Fibroblast of skin of abdomen (primary cell): Measurements from ENCODE around the gene PDE1C.
A peak's percentile ranks its signal among the peaks of the same experiment; 100 is the strongest.

ENCODE experiments used
- DNase-seq: peaks from one replicate; pipeline ENCODE4 v3.0.0-alpha.2; 2013

Gene PDE1C

GRCh38 chr7:31825576-31825975, 244.6 kb downstream of the PDE1C start:
- DNase-seq: no peak

GRCh38 chr7:31819031-31819430, 251.2 kb downstream of the PDE1C start:
- no peak for DNase-seq

GRCh38 chr7:31816810-31817209, 253.4 kb downstream of the PDE1C start:
- no peak for DNase-seq

- no peak for DNase-seq
Measured at GRCh38 chr7:31815796-31816195, 254.4 kb downstream of the PDE1C start.

- no peak for DNase-seq
Measured at GRCh38 chr7:31814187-31814586, 256.0 kb downstream of the PDE1C start.

- peak; percentile 65 for DNase-seq
Measured at GRCh38 chr7:31811650-31812461, 258.4 kb downstream of the PDE1C start.

- no peak for DNase-seq
Measured at GRCh38 chr7:31805209-31805818, 264.9 kb downstream of the PDE1C start.

- no peak for DNase-seq
Measured at GRCh38 chr7:31796375-31796774, 273.8 kb downstream of the PDE1C start.

- DNase-seq: no peak
Measured at GRCh38 chr7:31794851-31795344, 275.3 kb downstream of the PDE1C start.

GRCh38 chr7:31791881-31792280, 278.3 kb downstream of the PDE1C start:
- DNase-seq: peak; percentile 37

- DNase-seq: no peak
Measured at GRCh38 chr7:31788883-31789680, 281.1 kb downstream of the PDE1C start.

GRCh38 chr7:31788445-31788844, 281.8 kb downstream of the PDE1C start:
- DNase-seq: no peak

GRCh38 chr7:31786326-31786725, 283.9 kb downstream of the PDE1C start:
- no peak for DNase-seq

GRCh38 chr7:31785101-31785500, 285.1 kb downstream of the PDE1C start:
- DNase-seq: no peak

GRCh38 chr7:31783221-31783620, 287.0 kb downstream of the PDE1C start:
- DNase-seq: no peak

- peak; percentile 76 for DNase-seq
Measured at GRCh38 chr7:31782411-31782991, 287.7 kb downstream of the PDE1C start.

- no peak for DNase-seq
Measured at GRCh38 chr7:31778296-31778695, 291.9 kb downstream of the PDE1C start.

- DNase-seq: peak; percentile 87
Measured at GRCh38 chr7:31776616-31777015, 293.6 kb downstream of the PDE1C start.

- DNase-seq: no peak
Measured at GRCh38 chr7:31775556-31775955, 294.7 kb downstream of the PDE1C start.

GRCh38 chr7:31772211-31772610, 298.0 kb downstream of the PDE1C start:
- DNase-seq: no peak

- DNase-seq: no peak
Measured at GRCh38 chr7:31767686-31768358, 302.4 kb downstream of the PDE1C start.

- DNase-seq: peak; percentile 64
Measured at GRCh38 chr7:31764462-31764861, 305.7 kb downstream of the PDE1C start.
